ENCODE results near the gene DNAJC15.
"Not testable (repeated sequence)": the region's sequence is repeated elsewhere in the genome, so short reads cannot be mapped to it uniquely, and the experiment has no call there.

DNAJC15 gene

GRCh38 chr13:43046259-43046658, 22.9 kb downstream of the DNAJC15 start:
- DNase-seq: no peak

GRCh38 chr13:43054803-43055802, 31.7 kb downstream of the DNAJC15 start:
- peak; percentile 47 for DNase-seq

- peak; percentile 10 for DNase-seq
These were observed 34.4 kb downstream of the DNAJC15 start for GRCh38 chr13:43057653-43058317.

GRCh38 chr13:43058318-43058674, 34.9 kb downstream of the DNAJC15 start:
- DNase-seq: peak; percentile 18

GRCh38 chr13:43058831-43059230, 35.4 kb downstream of the DNAJC15 start:
- DNase-seq: no peak

GRCh38 chr13:43059779-43060178, 36.4 kb downstream of the DNAJC15 start:
- DNase-seq: not testable (repeated sequence)

- DNase-seq: not testable (repeated sequence)
These were observed 37.4 kb downstream of the DNAJC15 start for GRCh38 chr13:43060806-43061205.

GRCh38 chr13:43061496-43062280, 38.3 kb downstream of the DNAJC15 start:
- no peak for DNase-seq

- DNase-seq: no peak
These were observed 48.4 kb downstream of the DNAJC15 start for GRCh38 chr13:43071824-43072223.

- DNase-seq: no peak
These were observed 49.0 kb downstream of the DNAJC15 start for GRCh38 chr13:43072394-43072793.

- no peak for DNase-seq
These were observed 51.6 kb downstream of the DNAJC15 start for GRCh38 chr13:43074824-43075510.

- DNase-seq: not testable (repeated sequence)
These were observed 52.1 kb downstream of the DNAJC15 start for GRCh38 chr13:43075511-43075902.

GRCh38 chr13:43077046-43077445, 53.7 kb downstream of the DNAJC15 start:
- DNase-seq: no peak

GRCh38 chr13:43077461-43077860, 54.1 kb downstream of the DNAJC15 start:
- no peak for DNase-seq

GRCh38 chr13:43077906-43078305, 54.5 kb downstream of the DNAJC15 start:
- DNase-seq: no peak

- no peak for DNase-seq
These were observed 55.0 kb downstream of the DNAJC15 start for GRCh38 chr13:43078399-43078798.

- DNase-seq: no peak
These were observed 56.1 kb downstream of the DNAJC15 start for GRCh38 chr13:43079392-43079931.

- DNase-seq: no peak
These were observed 56.8 kb downstream of the DNAJC15 start for GRCh38 chr13:43080199-43080598.

- peak; percentile 54 for DNase-seq
These were observed 58.5 kb downstream of the DNAJC15 start for GRCh38 chr13:43081866-43082265.

GRCh38 chr13:43083750-43084149, 60.4 kb downstream of the DNAJC15 start:
- no peak for DNase-seq

- peak; percentile 46 for DNase-seq
These were observed 62.2 kb downstream of the DNAJC15 start for GRCh38 chr13:43085545-43085944.

- DNase-seq: no peak
These were observed 62.8 kb downstream of the DNAJC15 start for GRCh38 chr13:43086181-43086580.
